Spleen (tissue), 11 donors: ENCODE data around the gene TMEM212. TPM values are rescaled to one million over a fixed set of nuclear protein-coding genes. Genes with fewer than 3 reads are reported as not detected.
"Not testable (repeated sequence)": the region's sequence is repeated elsewhere in the genome, so short reads cannot be mapped to it uniquely, and the experiment has no call there.

Source experiments
- DNase-seq: peaks from one replicate; pipeline ENCODE4 v3.0.0-alpha.2; 2020
- H3K27ac ChIP-seq, 8 donors: fragments of 200-600 bp; sonication (generic) in 7 of 8; 1 replicate in 4 of 8; 2 replicates in 4 of 8; pipeline versions ENCODE4 v1.5.0 to v1.8.0; 2016 to 2021; ENCODE audit warnings: inconsistent platforms in 4 of 8, mild to moderate bottlenecking in 4 of 8, moderate library complexity in 1 of 8
- H3K27me3 ChIP-seq, 7 donors: fragments of 200-600 bp; sonication (generic) in 6 of 7; replicated peaks in 1 of 7; 1 replicate in 4 of 7; 2 replicates in 3 of 7; pipeline versions ENCODE4 v1.5.0 to v1.8.0; 2016 to 2021; ENCODE audit warnings: inconsistent platforms in 3 of 7, mild to moderate bottlenecking in 1 of 7
- H3K36me3 ChIP-seq, 6 donors: fragments of 200-600 bp; sonication (generic) in 5 of 6; 1 replicate in 4 of 6; 2 replicates in 2 of 6; pipeline versions ENCODE4 v1.5.0 to v1.8.0; 2016 to 2021; ENCODE audit warnings: inconsistent platforms in 2 of 6
- H3K4me1 ChIP-seq, 6 donors: fragments of 200-600 bp; sonication (generic) in 5 of 6; 1 replicate in 3 of 6; 2 replicates in 3 of 6; pipeline versions ENCODE4 v1.5.0 to v1.8.0; 2016 to 2021; ENCODE audit warnings: inconsistent platforms in 3 of 6
- H3K4me3 ChIP-seq, 8 donors: fragments of 200-600 bp; sonication (generic) in 7 of 8; 1 replicate in 4 of 8; 2 replicates in 4 of 8; pipeline versions ENCODE4 v1.5.0 to v1.8.0; 2016 to 2021; ENCODE audit warnings: inconsistent platforms in 4 of 8, mild to moderate bottlenecking in 4 of 8, moderate library complexity in 2 of 8
- H3K9me3 ChIP-seq, 8 donors: fragments of 200-600 bp; sonication (generic) in 7 of 8; 1 replicate in 4 of 8; 2 replicates in 4 of 8; pipeline versions ENCODE4 v1.5.0 to v1.8.0; 2016 to 2021; ENCODE audit warnings: inconsistent platforms in 4 of 8
- POLR2A ChIP-seq, 3 donors: fragments of 450-650 bp; IDR thresholded peaks; one replicate each; pipeline ENCODE4 v1.5.1; 2017; ENCODE audit warnings: antibody characterized with exemption in 3 of 3, mild to moderate bottlenecking in 1 of 3
- POLR2AphosphoS5 ChIP-seq, 3 donors: sonication (generic); formaldehyde crosslinking; IDR thresholded peaks; one replicate each; pipeline ENCODE4 v1.5.1; 2017; ENCODE audit warnings: antibody characterized with exemption in 3 of 3
- WGBS, 5 donors: extraction: QIAGEN DNeasy Blood & Tissue Kit in 3 of 5; methylation state at CpG; one replicate each; pipeline versions ENCODE4 v1.1.5 to v1.1.7; 2013 to 2018; 5-methylcytosine and 5-hydroxymethylcytosine counted together
- intact Hi-C: fragments of 100-400 bp; cut with DNase I; formaldehyde crosslinking; loops from one replicate; pipeline ENCODE4 v1.15.0; 2023; ENCODE audit warnings: low total_unique reads
- polyA plus RNA-seq, 3 donors: library from polyadenylated mRNA; stranded (reverse); fragments of 200-250 nt; gene quantifications; one replicate each; pipeline ENCODE4 v1.2.1, GENCODE V29; 2013
- total RNA-seq, 7 donors: library from RNA; depleted of rRNA in 3 of 7; stranded (reverse); fragments of >200 nt in 3 of 7; fragmentation: NEBNext Ultra II Directional in 4 of 7; extraction: Animal tissue kit (Norgen Biotek cat#: 25700) in 4 of 7; gene quantifications; one replicate each; pipeline versions ENCODE4 v1.1.0 to v1.2.1, GENCODE V29; 2016 to 2021
- TF ChIP-seq, protein P1 (sequence below), 11 experiments: fragments of 200-600 bp in 7 of 11; fragments of 450-650 bp in 4 of 11; sonication (generic) in 4 of 11; IDR thresholded peaks in 8 of 11; conservative IDR thresholded peaks in 3 of 11; 1 replicate in 7 of 11; 2 replicates in 4 of 11; pipeline versions ENCODE4 v1.4.0 to v1.8.0; 2016 to 2021; ENCODE audit warnings: antibody characterized with exemption in 11 of 11, inconsistent platforms in 4 of 11, mild to moderate bottlenecking in 1 of 11
- donor health status: healthy with polysubstance abuse.
- donor health status: DM: no; HTN: no; CAD: no; lungs with moderate emphysema.
- donor health status: DM: no; HTN: no; CAD: no.
- donor health status: Bipolar disorder and iron deficiency.
- donor health status: healthy.
- donor health status: DM: no; HTN: no; CAD: no.
- donor health status: DM: yes; HTN: yes; CAD: no.

The TMEM212 gene
- total and polyA plus RNA-seq, 10 donors = not detected

DNA sequence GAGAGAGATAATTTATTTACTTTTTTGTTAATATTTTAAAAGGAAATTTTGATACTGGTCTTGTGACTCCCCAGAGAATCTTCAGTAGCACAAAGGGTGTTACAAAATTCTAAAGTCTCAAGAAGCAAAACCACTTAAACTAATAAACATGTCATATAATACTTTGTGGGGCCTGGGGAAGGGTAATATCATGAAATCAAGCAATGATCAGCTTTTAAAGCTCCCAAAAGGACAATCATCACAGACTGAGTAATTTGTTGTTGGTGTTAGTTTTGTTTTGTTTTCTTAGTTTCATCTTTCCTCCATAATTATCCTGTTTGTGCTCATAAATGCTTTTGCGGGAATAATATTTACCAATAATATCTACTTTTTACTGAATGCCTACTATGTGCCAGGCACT lies 55.0 kb downstream of the TMEM212 start:
- intact Hi-C loops = no loop called here
- Histone ChIP-seq H3K27ac (no peak overlapping the region), H3K27me3 (no peaks in the 10 kb centered on the region), H3K36me3 (no peaks in the 10 kb centered on the region), H3K4me3 (no peak overlapping the region), H3K9me3 (no peaks in the 10 kb centered on the region), H3K4me1 (no peaks in the 10 kb centered on the region)
- TF ChIP-seq, protein P1, sequence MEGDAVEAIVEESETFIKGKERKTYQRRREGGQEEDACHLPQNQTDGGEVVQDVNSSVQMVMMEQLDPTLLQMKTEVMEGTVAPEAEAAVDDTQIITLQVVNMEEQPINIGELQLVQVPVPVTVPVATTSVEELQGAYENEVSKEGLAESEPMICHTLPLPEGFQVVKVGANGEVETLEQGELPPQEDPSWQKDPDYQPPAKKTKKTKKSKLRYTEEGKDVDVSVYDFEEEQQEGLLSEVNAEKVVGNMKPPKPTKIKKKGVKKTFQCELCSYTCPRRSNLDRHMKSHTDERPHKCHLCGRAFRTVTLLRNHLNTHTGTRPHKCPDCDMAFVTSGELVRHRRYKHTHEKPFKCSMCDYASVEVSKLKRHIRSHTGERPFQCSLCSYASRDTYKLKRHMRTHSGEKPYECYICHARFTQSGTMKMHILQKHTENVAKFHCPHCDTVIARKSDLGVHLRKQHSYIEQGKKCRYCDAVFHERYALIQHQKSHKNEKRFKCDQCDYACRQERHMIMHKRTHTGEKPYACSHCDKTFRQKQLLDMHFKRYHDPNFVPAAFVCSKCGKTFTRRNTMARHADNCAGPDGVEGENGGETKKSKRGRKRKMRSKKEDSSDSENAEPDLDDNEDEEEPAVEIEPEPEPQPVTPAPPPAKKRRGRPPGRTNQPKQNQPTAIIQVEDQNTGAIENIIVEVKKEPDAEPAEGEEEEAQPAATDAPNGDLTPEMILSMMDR (IDR thresholded peaks at IDR 0.05 in 8 of 11, conservative IDR thresholded peaks at IDR 0.05 in 3 of 11) = no peak
- TF ChIP-seq POLR2AphosphoS5 (IDR thresholded peaks at IDR 0.05) = no peak
- no peak for TF ChIP-seq POLR2A (IDR thresholded peaks at IDR 0.05)
- no peak for DNase-seq
- 95 to 100% (median 98%) methylated on average over 1 of the region's 1 CpG for WGBS, 5 donors

GRCh38 chr3:171900446-171900845 lies 57.3 kb downstream of the TMEM212 start:
- TF ChIP-seq POLR2A (IDR thresholded peaks at IDR 0.05) = no peak
- TF ChIP-seq, protein P1 (IDR thresholded peaks at IDR 0.05 in 8 of 11, conservative IDR thresholded peaks at IDR 0.05 in 3 of 11) = no peak
- no peak for TF ChIP-seq POLR2AphosphoS5 (IDR thresholded peaks at IDR 0.05)
- H3K27ac ChIP-seq = no peak overlapping the region
- no peaks in the 10 kb centered on the region for H3K9me3 ChIP-seq
- 88 to 95% (median 89%) methylated on average over 14 of the region's 14 CpGs for WGBS, 5 donors
- no peak for DNase-seq
- no peaks in the 10 kb centered on the region for H3K27me3 ChIP-seq
- intact Hi-C loops = no loop called here
- no peak overlapping the region for H3K4me3 ChIP-seq
- no peaks in the 10 kb centered on the region for H3K4me1 ChIP-seq
- no peaks in the 10 kb centered on the region for H3K36me3 ChIP-seq

- H3K27ac ChIP-seq = no peak overlapping the region
- no peaks in the 10 kb centered on the region for H3K27me3 ChIP-seq
- no peak for DNase-seq
- H3K36me3 ChIP-seq = no peaks in the 10 kb centered on the region
- 65 to 86% (median 79%) methylated on average over 7 of the region's 7 CpGs for WGBS, 5 donors
- H3K9me3 ChIP-seq = peaks cover 0 to 1% (median 0%) of the 10 kb centered on the region in 8 donors
- no peak overlapping the region for H3K4me3 ChIP-seq
- intact Hi-C loops = no loop called here
- no peak for TF ChIP-seq POLR2AphosphoS5 (IDR thresholded peaks at IDR 0.05)
- no peak for TF ChIP-seq POLR2A (IDR thresholded peaks at IDR 0.05)
- TF ChIP-seq, protein P1 (IDR thresholded peaks at IDR 0.05 in 8 of 11, conservative IDR thresholded peaks at IDR 0.05 in 3 of 11) = no peak
- H3K4me1 ChIP-seq = no peaks in the 10 kb centered on the region
Measured at GRCh38 chr3:171901615-171902312, 58.6 kb downstream of the TMEM212 start.

DNA sequence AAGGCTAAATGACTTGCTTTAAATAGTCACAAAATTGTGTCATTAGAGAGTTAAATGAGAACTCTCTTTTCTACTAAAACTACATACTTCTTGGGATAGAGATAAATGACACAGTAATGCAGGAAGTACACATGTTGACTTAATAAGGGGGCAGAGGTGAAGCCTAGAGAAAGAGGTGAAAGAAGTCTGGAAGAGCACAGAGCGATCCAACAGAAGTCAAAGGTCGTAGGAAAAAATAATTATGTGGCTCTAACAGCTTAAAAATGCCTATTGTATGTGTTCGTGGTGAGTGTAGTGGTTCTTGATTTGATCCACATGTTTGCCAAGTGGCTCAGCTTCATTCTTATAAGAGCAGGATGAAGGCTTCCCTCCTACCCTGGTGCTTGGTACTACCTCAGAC lies 61.7 kb downstream of the TMEM212 start:
- WGBS, 5 donors = 58 to 79% (median 72%) methylated on average over 3 of the region's 3 CpGs
- no peak overlapping the region for H3K4me3 ChIP-seq
- DNase-seq = no peak
- TF ChIP-seq POLR2AphosphoS5 (IDR thresholded peaks at IDR 0.05) (no peak), POLR2A (IDR thresholded peaks at IDR 0.05) (no peak)
- TF ChIP-seq, protein P1 (IDR thresholded peaks at IDR 0.05 in 8 of 11, conservative IDR thresholded peaks at IDR 0.05 in 3 of 11) = no peak
- no peaks in the 10 kb centered on the region for H3K36me3 ChIP-seq
- no peaks in the 10 kb centered on the region for H3K27me3 ChIP-seq
- H3K9me3 ChIP-seq = peaks cover 0 to 8% (median 0%) of the 10 kb centered on the region in 8 donors
- intact Hi-C loops = no loop called here
- no peaks in the 10 kb centered on the region for H3K4me1 ChIP-seq
- H3K27ac ChIP-seq = no peak overlapping the region

GRCh38 chr3:171906503-171906902 lies 63.4 kb downstream of the TMEM212 start:
- intact Hi-C loops, DNase-seq, H3K27me3 ChIP-seq, H3K4me3 ChIP-seq, H3K27ac ChIP-seq, H3K4me1 ChIP-seq, H3K36me3 ChIP-seq: not testable (repeated sequence)
- 90 to 98% (median 93%) methylated on average over 5 to 6 of the region's 6 CpGs for WGBS, 5 donors
- H3K9me3 ChIP-seq = peaks cover 0 to 17% (median 2%) of the 10 kb centered on the region in 8 donors
